Measurements from ENCODE around the gene GIGYF2.

DNA sequence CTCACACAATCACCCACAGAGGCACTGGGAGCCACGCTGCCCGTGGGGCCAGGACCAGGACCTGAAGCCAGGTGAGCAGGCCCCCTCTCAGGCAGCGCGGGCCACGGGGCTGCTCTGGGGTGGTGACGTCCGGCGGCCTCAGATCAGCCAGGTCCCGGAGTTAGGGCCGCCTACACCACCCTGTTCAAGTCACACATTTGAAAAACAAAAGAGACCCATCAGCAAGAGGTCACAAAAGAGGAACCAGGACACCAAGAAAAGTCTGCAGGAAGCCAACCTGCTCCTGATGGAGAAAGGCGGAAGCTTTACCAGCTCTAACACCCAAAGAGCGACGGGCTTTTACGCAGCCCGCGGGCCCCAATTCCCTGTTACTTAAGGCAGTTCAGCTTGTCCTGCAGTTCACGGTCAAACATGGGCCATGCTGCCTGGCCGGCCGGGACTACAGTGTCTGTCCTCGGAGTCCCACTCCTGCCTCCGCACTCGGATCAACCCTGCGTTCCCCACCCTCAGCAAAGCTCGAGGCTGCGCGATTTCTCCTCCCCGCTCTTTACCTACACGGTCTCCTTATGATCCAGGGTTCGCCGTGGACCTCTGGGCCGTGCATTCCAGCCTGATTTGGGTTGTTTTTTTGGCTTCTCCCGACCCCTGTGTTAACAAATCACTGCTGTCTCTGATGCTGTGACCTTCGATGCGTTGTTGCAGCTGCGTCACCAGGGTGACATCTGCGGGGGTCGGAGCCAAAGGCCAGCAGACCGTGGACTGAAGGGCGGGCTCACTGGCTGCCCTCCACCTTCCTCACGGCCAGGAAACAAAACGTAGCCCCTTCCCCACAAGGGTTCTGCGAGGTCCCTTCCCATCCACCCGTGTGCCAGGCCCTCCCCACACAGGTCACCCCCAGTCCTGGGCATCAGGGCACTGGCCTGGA is 203.9 kb downstream of the GIGYF2 start:
- TF ChIP-seq ESRRG (CRISPR knock-in tag; IDR thresholded peaks at IDR 0.05) (no peak), SNAI2 (CRISPR knock-in tag; IDR thresholded peaks at IDR 0.05) (no peak), ZNF565 (CRISPR knock-in tag; conservative IDR thresholded peaks at IDR 0.05; ENCODE audit: low read depth) (no peak), ZFP3 (CRISPR knock-in tag; IDR thresholded peaks at IDR 0.05) (no peak), OSR1 (CRISPR knock-in tag; IDR thresholded peaks at IDR 0.05) (no peak), ZNF8 (CRISPR knock-in tag; IDR thresholded peaks at IDR 0.05) (no peak), TCF4 (CRISPR knock-in tag; IDR thresholded peaks at IDR 0.05; ENCODE audit: borderline replicate concordance) (no peak), ISL1 (CRISPR knock-in tag; IDR thresholded peaks at IDR 0.05) (no peak)
- TF ChIP-seq, protein P1, sequence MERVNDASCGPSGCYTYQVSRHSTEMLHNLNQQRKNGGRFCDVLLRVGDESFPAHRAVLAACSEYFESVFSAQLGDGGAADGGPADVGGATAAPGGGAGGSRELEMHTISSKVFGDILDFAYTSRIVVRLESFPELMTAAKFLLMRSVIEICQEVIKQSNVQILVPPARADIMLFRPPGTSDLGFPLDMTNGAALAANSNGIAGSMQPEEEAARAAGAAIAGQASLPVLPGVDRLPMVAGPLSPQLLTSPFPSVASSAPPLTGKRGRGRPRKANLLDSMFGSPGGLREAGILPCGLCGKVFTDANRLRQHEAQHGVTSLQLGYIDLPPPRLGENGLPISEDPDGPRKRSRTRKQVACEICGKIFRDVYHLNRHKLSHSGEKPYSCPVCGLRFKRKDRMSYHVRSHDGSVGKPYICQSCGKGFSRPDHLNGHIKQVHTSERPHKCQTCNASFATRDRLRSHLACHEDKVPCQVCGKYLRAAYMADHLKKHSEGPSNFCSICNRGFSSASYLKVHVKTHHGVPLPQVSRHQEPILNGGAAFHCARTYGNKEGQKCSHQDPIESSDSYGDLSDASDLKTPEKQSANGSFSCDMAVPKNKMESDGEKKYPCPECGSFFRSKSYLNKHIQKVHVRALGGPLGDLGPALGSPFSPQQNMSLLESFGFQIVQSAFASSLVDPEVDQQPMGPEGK (CRISPR knock-in tag; IDR thresholded peaks at IDR 0.05; ENCODE audit: borderline replicate concordance), result no peak
- TF ChIP-seq, protein P2, sequence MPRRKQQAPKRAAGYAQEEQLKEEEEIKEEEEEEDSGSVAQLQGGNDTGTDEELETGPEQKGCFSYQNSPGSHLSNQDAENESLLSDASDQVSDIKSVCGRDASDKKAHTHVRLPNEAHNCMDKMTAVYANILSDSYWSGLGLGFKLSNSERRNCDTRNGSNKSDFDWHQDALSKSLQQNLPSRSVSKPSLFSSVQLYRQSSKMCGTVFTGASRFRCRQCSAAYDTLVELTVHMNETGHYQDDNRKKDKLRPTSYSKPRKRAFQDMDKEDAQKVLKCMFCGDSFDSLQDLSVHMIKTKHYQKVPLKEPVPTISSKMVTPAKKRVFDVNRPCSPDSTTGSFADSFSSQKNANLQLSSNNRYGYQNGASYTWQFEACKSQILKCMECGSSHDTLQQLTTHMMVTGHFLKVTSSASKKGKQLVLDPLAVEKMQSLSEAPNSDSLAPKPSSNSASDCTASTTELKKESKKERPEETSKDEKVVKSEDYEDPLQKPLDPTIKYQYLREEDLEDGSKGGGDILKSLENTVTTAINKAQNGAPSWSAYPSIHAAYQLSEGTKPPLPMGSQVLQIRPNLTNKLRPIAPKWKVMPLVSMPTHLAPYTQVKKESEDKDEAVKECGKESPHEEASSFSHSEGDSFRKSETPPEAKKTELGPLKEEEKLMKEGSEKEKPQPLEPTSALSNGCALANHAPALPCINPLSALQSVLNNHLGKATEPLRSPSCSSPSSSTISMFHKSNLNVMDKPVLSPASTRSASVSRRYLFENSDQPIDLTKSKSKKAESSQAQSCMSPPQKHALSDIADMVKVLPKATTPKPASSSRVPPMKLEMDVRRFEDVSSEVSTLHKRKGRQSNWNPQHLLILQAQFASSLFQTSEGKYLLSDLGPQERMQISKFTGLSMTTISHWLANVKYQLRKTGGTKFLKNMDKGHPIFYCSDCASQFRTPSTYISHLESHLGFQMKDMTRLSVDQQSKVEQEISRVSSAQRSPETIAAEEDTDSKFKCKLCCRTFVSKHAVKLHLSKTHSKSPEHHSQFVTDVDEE (CRISPR knock-in tag; IDR thresholded peaks at IDR 0.05), result no peak

Data from SK-N-SH treated with all-trans-retinoic acid at 6 μM for 48 hours (cell line).